Transverse colon (tissue), 3 donors: Measurements from ENCODE around the gene CORT.

Experiments used
- POLR2A ChIP-seq: fragments of 450-650 bp; IDR thresholded peaks from one replicate; pipeline ENCODE4 v1.6.1; 2016; ENCODE audit warnings: antibody characterized with exemption, mild to moderate bottlenecking, moderate library complexity
- TF ChIP-seq, protein P1 (sequence below), 5 experiments: fragments of 200-600 bp in 3 of 5; fragments of 450-650 bp in 2 of 5; sonication (generic) in 3 of 5; IDR thresholded peaks; 1 replicate in 2 of 5; 2 replicates in 3 of 5; pipeline ENCODE4 v1.5.1; 2016 to 2017; ENCODE audit warnings: antibody characterized with exemption in 5 of 5, inconsistent platforms in 3 of 5, mild to moderate bottlenecking in 2 of 5, moderate library complexity in 1 of 5

DNA sequence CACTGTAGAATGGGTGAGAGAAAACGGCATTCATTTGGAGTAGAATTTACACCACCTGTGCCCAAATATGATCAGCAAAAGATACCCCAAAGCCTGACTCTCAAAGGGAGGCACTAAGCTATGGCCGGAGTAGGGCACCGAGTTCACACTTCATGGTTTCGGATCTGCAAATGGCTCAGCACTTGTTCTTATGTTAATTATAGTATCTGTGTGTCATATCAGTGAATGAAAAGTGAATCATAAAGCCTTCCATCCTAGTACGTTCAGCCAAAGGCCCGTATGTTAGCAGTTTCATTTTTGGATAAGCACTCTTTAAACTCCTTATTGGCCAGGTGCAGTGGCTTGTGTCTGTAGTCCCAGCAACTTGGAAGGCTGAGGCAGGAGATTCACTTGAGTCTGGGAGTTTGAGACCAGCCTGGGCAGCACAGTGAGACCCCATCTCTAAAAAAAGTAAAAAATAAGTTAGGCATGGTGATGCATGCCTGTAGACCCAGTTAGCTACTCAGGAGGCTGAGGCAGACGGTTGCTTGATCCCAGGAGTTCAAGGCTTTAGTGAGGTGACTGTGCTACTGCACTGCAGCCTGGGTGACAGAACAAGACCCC lies 4.9 kb upstream of the CORT start:
- TF ChIP-seq POLR2A, result no peak
- TF ChIP-seq, protein P1, sequence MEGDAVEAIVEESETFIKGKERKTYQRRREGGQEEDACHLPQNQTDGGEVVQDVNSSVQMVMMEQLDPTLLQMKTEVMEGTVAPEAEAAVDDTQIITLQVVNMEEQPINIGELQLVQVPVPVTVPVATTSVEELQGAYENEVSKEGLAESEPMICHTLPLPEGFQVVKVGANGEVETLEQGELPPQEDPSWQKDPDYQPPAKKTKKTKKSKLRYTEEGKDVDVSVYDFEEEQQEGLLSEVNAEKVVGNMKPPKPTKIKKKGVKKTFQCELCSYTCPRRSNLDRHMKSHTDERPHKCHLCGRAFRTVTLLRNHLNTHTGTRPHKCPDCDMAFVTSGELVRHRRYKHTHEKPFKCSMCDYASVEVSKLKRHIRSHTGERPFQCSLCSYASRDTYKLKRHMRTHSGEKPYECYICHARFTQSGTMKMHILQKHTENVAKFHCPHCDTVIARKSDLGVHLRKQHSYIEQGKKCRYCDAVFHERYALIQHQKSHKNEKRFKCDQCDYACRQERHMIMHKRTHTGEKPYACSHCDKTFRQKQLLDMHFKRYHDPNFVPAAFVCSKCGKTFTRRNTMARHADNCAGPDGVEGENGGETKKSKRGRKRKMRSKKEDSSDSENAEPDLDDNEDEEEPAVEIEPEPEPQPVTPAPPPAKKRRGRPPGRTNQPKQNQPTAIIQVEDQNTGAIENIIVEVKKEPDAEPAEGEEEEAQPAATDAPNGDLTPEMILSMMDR (IDR thresholded peaks at IDR 0.05), result no peak
